NCI-H510A treated with DMSO at 0.1 percent for 48 hours (cell line): ENCODE data around the gene ADCY9.

Source experiments
- DNase-seq: peaks from one replicate; lab custom pipeline; 2025; lab: John Stamatoyannopoulos, UW

ADCY9 gene

GRCh38 chr16:4032768-4033167 lies 83.5 kb downstream of the ADCY9 start:
- DNase-seq = peak; percentile 50

DNA sequence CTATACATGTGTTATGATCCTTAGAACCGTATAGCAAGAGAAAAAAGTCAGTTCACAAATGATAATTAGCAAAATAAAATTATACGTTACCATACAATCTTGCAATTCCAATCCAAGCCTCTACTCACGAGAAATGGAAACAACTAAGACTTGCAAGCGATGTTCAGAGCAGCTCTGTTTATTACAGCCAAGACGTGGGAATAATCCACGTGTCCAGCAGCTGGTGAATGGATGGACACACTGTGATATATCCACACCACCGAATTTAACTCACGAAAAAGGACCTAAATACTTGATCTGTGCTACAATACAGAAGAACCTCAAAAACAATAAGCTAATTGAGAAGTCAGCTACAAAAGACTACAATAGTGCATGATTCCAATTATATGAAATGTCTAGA lies 88.1 kb downstream of the ADCY9 start:
- no peak for DNase-seq

GRCh38 chr16:4026854-4027253 lies 89.4 kb downstream of the ADCY9 start:
- DNase-seq = no peak

DNA sequence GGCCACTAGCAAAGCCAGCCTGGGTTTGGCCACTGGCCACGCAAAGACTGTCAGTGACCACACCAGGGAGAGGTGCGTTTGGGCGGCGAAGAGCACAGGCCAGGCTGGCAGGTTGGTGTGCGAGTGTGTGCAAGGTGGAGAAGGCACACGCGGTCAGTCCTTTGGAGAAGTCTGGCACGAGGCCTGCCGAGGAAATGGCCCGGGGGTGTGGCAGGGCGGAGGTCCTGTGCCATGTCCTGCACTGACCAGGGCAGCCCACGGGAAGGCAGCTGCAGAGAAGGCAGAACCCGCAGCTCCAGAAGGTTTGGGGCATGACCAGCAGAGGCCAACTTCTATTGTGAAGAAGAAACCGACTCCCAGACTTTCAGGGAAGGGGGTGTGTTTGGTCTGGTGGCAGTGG lies 90.8 kb downstream of the ADCY9 start:
- no peak for DNase-seq

- DNase-seq = no peak
Measured at GRCh38 chr16:4021916-4022315, 94.3 kb downstream of the ADCY9 start.

DNA sequence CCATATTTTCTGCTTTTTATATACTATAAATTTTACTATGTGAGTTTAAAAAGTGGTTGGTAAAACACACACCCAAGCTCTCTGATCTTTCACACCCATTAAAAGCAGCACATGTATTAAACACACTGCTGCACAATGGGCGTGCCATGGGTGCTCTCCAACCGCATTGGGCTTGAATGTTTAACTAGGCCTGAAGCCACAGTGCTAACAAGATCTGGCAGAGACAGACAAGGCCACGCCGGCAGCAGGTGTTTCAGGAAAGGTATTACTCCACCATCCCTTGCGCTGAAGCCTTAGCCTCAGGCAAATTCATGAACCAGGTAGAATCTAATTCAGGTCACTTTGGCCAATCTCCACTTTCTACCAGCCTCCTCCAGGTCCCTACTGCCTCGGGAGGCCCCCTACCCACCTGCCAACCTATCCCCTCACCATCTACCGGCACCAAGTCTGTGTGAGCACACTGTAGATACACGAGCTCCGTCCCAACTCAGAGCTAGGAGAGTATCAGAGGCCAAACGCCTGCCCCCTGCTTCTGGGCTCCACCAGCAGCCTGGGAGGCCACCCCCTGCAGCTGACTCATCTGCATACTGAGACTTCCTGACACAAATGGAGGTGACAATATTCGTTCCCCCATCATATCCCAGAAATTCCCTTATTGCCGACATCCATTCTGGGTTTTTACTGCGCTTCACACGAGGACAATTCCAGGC lies 95.0 kb downstream of the ADCY9 start:
- peak; percentile 82 for DNase-seq

DNA sequence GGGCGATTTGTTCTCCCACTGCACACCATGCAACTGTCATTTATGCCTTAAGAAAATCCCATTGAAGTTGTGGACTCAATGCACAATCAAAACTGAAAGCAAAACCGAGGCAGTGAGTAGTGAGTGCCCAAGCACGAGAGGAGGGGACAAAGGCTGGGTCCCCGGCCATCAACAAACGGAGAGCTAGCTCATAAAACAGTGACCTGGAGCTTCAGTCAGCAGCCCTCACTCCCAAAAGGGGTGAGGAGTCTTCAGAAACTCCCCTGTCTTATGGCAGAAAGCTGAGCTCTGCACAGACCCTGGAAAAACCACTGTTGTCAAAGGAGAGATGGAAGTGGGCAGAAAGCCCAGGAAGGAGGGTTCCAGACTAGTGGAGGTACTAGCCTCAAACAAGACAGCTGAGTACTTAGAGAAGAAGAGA lies 96.9 kb downstream of the ADCY9 start:
- DNase-seq = no peak

DNA sequence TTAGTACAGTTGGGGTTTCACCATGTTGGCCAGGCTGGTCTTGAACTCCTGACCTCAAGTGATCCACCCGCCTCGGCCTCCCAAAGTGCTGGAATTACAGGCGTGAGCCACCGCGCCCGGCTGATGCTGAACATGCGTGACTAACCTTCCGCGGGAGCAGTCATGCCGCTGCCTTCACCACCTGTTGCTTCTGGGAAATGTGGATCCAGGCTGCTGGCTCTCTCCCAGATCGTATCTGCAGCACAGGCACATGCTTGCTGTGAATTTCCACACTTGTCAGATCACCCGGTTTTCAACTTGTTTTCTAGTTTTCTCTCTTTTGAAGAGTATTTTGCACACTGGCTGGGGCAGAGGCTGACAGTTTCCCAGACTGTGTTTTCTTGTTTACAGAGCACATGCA lies 97.9 kb downstream of the ADCY9 start:
- DNase-seq = no peak

GRCh38 chr16:4017807-4018206 lies 98.4 kb downstream of the ADCY9 start:
- no peak for DNase-seq

DNA sequence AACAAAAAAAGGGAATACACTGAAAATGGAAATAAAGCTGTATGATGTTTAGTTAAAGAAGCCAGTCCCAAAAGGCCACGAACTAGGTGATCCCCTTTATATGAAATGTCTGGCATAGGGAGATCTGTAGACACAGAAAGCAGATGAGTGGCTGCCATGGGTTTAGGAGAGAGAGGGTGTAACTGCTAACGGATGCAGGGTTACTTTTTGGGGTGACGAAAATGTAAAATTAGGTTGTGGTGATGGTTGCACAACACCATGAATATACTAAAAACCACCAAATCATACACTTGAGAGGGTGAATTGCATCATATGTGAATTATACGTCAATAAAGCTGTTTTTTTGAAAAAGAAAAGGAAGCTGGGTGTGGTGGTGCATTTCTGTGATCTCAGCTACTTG lies 99.6 kb downstream of the ADCY9 start:
- DNase-seq = no peak

DNA sequence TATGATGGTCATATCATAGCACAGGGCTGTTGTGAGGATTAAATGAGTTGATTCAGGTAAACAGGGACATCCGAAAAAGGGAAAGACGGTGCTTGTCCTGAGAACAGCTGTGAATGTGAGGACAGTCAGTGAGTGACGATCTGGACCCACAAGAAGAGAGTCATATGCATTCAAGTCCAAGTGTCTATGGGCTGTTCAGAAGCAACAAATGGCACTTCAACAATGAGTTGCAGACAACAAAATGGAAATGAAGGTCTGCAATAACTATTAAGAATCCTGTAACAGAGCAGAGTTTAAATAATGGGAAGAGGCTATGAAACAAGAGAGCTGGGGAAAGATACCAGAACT lies 100.3 kb downstream of the ADCY9 start:
- no peak for DNase-seq

DNA sequence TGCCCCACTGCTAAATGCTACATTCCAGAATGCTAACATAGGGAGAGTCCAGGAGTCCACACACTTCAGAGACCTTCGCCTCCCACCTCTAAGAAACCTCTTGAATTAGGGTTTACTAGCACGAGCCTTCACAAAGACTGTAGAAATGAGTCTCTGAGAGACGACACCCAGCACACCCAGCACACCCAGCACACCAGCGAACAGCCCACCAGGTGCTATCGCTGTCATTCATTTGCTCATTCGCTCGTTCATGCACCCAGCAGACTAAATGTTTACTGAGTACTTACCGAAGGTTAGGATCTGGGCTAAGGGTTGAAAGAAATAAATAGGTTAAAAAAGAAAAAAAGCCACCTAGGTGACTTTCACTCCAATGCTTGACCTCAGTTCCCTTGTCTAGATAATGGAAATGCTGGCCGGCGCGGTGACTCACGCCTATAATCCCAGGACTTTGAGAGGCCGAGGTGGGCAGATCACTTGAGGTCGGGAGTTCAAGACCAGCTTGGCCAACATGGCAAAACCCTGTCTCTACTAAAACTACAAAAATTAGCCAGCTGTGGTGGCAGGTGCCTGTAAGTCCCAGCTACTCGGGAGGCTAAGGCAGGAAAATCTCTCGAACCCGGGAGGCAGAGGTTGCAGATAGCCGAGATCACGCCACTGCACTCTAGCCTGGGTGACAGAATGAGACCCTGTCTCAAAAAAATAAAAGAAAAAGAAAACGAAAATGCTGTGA lies 100.8 kb downstream of the ADCY9 start:
- no peak for DNase-seq

- DNase-seq = no peak
Measured at GRCh38 chr16:4011940-4012629, 104.2 kb downstream of the ADCY9 start.

DNA sequence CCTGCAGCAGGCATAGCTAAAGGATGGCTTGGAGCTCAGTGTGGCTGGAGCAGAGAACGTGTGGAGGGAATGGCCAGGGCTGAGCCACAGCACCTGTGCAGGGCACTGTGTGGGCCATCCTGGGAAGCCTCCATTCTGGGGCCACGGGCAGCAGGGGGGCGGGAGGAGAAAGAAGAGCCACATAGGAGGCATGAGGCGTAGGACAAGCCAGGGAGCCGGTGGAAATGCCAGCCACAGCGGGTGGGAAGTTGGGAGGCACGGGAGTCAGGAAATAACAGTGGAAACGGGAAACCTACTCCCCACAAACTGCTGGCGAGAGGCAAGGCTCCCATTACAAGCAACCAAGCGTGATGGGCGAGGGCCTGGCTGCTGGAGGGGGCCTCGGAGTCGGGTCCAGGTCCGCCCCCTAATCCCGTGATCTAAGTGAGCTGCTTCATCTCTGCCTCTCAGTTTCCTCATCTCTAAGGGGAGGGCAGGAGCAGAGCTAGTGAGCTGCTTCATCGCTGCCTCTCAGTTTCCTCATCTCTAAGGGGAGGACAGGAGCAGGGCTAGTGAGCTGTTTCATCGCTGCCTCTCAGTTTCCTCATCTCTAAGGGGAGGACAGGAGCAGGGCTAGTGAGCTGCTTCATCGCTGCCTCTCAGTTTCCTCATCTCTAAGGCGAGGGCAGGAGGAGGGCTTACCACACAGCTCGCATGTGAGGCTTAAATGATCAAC lies 104.9 kb downstream of the ADCY9 start:
- no peak for DNase-seq

GRCh38 chr16:4010225-4011158 lies 105.8 kb downstream of the ADCY9 start:
- no peak for DNase-seq

- DNase-seq = no peak
Measured at GRCh38 chr16:4009177-4009576, 107.1 kb downstream of the ADCY9 start.

DNA sequence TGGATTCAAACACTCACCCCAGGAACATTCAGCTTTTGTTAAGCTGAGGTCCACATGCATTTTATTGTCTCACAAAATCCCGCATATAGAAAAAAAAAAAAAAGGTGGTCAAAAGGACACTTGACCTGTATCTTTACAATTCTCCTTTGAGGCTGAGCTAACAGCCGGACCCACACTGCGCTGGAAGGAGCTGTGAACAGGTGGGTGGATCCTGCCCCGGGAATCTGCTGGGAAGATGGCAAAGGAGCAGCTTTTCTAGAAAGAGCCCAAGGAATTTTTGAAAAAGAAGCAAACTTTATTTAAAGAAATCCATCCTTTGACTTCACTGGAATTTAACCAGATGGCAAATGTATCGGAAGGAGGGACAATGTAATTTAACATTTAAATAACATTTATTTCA lies 108.1 kb downstream of the ADCY9 start:
- no peak for DNase-seq

- DNase-seq = no peak
Measured at GRCh38 chr16:4006397-4006999, 109.7 kb downstream of the ADCY9 start.

- no peak for DNase-seq
Measured at GRCh38 chr16:4005731-4006130, 110.5 kb downstream of the ADCY9 start.

- no peak for DNase-seq
Measured at GRCh38 chr16:4005281-4005680, 111.0 kb downstream of the ADCY9 start.

DNA sequence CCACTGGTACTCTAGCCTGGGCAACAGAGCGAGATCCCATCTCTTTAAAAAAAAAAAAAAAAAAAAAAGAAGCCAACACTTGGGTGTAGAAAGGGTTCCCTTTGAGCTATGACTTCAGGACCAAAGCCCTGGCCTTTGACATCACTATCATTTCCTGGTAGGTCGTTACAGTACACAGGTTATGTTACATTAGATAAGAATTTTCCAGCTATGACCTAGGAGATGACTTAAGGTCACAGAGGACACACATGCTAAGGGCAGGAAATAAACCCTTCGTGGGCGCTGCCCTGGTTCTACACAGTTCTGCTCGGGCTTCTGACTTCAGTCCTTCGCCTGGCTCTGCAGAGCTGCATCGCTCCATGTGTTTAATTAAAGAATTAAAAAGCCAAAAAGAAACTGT lies 112.0 kb downstream of the ADCY9 start:
- DNase-seq = no peak
